DMS53 (cell line): Measurements from ENCODE around the gene GPLD1.
"Not testable (repeated sequence)": the region's sequence is repeated elsewhere in the genome, so short reads cannot be mapped to it uniquely, and the experiment has no call there.

Experiments used
- DNase-seq: peaks from one replicate; lab custom pipeline; 2025; lab: John Stamatoyannopoulos, UW

GPLD1 gene

DNA sequence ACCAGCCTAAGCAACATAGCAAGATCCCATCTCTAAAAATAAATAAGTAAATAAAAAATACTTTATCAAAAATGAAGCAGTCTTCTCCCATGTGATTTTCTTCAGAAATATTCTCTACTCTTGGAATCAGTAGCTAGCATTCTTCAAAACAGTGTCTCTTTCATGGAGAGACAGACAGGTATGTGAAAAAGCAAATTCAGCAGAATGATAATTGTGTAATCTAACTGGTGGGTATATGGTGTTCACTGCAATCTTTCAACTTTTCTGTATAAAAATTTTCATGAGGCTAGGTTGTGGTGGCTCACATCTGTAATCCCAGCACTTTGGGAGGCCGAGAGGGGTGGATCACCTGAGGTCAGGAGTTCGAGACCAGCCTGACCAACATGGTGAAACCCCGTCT lies 78.8 kb downstream of the GPLD1 start:
- no peak for DNase-seq

DNA sequence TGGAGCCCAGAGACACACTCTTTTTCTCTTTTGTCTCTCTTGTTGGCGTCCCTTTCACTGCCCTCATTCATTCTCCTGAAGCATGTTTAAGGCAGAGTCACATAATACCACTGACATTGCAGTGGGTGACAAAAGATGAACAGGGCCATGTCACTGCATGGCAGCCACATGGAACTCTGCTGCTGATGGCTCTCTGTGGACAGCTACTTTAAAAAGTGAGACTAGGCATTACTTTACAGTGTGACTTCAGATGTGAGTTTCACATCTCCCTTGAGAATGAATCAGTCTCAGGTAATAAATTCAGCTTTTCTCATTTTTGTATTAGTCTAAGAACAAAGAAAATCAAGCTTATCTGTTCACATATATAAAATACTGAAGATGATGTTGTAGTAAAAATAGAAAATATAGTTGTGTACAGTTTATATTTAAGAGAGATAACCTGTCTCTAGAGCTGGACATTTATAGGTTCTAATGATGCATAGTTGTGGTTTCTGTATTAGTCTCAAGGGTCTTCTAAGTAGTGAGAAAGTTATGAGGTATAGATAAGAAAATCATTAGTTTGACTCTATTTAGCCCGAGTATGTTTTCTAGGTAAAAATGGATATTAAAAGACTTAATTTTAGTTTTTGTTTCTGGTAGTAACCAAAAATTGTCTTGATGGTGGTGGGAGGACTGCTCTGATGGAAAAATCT lies 80.5 kb downstream of the GPLD1 start:
- DNase-seq = no peak

DNA sequence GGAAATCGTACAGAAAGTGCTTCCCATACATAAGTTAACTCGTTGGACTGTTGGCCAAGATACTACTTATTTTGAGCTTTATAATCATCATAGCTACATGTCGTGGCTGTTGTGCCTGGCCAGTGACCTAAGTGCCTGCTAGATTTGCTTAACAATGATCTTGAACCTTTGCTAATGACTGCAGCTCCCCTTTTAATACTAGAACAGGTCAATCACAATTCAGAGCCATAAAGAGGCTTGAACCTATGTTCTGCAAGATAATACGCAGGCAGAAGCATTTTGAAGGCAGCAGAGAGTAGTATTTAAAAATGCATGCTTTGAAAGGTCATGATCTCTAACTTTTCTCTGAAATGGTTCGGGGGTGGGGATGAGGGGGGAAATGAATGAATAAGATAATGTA lies 84.1 kb downstream of the GPLD1 start:
- no peak for DNase-seq

DNA sequence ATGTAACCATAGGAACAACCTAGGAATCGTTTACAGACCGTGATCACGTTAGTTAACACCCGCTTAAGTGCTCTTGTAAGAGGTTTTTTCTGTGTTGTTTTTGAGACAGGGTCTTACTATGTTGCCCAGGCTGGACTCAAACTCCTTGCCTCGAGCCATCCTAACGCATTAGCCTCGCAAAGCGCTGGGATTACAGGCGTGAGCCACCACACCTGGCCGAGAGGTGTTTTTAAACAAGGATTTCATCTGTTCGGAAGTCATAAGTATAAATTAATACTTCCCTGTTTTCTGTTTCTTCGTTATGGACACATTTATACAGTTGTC lies 85.9 kb downstream of the GPLD1 start:
- no peak for DNase-seq

DNA sequence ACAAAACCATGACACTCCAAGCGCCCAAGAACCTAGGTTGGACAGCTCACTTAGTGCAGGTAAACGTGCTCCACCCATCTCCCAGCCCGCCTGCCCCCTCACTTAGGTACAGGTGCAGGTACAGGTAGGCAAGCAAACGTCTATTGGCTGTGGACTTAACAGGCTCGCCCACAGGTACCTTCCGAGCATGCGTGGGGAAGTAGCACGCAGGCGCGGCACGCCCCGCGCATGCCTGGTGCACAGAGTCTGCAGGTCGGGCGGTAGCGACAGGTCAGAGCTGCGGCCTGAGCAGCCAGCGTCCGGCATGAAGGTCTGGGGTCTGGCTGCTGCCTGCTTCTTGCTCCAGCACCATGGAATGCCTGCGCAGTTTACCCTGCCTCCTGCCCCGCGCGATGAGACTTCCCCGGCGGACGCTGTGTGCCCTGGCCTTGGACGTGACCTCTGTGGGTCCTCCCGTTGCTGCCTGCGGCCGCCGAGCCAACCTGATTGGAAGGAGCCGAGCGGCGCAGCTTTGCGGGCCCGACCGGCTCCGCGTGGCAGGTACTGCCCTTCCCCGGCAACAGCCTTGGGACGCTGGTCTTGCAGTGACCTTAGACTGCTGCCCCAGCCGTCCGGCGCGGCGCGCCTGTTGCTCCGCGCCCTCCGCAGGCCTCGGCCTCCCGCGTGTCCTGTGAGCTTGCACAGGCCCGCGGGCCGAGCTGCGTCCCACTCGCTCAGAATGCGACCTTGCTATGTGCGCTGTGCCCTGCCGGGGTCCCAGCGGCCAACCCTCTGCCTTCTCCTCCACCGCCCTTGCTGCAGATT lies 86.5 kb downstream of the GPLD1 start, which contains the start of gene MRS2:
MRS2 (plus strand) TSS at position 240 of the 804 bp plus-strand sequence; CDS start at position 351, 111 bp downstream.
- peak; percentile 99 for DNase-seq

DNA sequence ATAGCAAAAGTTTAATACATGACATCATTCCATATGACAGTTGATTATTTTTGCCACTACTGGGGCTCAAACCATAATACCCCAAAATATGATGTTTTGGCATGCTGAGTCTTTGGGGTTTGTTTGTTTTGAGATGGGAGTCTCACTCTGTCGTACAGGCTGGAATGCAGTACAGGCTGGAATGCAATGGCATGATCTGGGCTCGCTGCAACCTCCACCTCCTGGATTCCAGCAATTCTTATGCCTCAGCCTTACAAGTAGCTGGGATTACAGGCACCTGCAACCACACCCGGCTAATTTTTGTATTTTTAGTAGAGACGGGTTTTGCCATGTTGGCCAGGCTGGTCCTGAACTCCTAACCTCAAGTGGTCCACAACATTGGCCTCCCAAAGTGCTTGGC lies 87.9 kb downstream of the GPLD1 start:
- no peak for DNase-seq

DNA sequence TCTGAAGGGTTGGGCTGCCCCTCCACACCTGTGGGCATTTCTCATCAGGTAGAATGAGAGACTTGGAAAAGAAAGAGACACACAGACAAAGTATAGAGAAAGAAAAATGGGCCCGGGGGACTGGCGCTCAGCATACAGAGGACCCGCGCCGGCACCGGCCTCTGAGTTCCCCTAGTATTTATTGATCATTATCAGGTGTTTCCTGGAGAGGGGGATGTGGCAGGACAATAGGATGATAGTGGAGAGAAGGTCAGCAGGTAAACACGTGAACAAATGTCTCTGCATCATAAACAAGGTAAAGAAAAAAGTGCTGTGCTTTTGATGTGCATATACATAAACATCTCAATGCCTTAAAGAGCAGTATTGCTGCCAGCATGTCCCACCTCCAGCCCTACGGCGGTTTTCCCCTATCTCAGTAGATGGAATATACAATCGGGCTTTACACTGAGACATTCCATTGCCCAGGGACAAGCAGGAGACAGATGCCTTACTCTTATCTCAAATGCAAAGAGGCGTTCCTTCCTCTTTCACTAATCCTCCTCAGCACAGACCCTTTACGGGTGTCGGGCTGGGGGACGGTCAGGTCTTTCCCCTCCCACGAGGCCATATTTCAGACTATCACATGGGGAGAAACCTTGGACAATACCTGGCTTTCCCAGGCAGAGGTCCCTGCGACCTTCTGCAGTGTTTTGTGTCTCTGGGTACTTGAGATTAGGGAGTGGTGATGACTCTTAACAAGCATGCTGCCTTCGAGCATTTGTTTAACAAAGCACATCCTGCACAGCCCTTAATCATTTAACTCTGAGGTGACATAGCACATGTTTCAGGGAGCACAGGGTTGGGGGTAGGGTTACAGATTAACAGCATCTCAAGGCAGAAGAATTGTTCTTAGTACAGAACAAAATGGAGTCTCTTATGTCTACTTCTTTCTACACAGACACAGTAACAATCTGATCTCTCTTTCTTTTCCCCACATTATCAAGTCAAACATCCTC lies 89.0 kb downstream of the GPLD1 start:
- not testable (repeated sequence) for DNase-seq

DNA sequence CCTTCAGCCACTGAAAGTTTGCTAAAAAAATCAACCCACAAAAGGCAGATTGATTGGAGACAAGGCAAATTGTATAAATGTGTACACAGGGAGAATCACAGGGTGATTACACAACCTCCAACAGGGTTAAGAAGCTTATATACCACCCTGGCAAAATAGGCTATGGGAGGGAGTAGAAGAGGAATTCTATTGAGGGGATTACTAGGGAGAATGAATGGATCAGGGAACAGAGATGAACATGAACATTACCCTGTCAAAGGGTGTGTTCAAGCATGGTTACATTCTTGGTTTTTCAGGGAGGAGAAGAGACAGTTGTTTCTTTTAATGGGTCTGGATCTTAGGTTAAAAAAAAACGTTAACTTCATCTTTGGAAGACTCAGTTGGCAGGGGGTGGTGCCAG lies 91.7 kb downstream of the GPLD1 start:
- DNase-seq = no peak

DNA sequence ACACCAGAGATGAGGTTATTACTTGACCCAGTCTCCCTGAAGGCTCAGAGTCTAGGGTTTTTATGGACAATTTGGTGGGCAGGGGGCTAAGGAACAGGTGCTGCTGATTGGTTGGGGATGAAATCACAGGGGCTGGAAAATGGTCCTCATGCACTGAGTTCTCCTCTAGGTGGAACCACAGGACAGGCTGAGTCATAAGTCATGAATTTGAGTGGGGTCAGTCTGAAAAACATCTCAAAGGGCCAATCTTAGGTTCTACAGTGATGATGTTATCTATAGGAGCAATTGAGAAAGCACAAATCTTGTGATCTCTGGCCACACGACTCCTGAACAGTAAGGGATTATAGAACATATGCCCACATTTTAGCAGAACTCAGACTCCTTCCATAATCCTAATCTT lies 92.6 kb downstream of the GPLD1 start:
- DNase-seq = no peak

DNA sequence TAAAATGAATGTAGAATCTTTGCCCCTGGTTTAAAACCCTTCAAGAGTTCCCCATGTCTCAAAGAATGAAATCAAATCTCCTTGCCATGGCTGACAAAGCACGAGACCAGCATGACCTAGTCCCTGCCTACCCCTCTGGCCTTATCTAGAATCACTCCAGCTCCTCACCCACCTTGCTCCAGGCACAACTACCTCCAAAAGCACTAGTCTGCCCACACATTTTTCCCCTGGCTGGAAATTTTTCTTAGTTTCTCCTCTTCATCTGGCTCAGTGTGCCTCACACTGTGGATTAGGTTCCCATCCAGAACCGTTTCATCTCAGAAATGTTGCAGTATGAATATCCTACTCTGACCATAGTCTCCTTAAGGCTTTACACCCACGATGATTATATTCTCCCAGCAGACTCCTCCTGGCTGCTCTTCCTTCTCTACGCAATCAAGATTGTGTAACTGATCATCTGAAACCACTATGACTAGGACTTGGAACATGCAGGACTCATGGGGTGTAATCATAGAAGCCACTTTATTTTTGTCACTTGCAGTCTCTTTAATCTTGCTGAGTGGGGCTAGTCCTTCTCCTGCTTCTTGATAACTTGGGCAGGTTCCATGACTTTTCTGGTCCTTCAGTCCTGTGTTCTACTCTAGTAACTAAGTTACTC lies 94.5 kb downstream of the GPLD1 start:
- no peak for DNase-seq

DNA sequence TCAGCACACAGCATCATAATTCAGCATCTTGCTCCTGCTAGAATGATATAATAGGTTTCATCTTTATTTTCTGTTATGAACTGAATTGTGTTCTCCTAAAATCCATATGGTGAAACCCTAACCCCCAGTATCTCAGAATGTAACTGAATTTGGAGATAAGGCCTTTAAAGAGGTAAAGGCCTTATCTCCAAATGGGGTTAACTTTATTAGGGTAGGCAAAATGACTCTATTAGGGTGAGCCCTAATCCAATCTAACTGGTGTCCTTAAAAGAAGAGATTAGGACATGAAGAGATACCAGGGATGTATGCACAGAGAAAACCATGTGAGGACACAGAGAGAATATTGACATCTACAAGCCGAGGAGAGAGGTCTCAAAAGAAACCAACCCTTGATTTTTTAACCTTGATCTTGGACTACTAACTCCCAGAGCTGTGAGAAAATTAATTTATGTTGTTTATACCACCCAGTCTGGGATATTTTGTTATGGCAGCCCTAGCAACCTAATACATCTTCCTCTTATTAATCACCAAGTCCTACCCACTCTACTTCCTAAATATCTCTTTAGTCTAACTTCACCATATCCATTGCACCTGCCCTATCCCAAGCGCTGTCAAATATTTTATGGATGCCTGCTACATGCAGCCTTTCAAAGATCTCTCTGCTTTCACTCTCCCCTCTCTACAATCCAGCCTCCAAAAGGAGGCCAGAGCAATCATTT lies 95.2 kb downstream of the GPLD1 start:
- DNase-seq = no peak

DNA sequence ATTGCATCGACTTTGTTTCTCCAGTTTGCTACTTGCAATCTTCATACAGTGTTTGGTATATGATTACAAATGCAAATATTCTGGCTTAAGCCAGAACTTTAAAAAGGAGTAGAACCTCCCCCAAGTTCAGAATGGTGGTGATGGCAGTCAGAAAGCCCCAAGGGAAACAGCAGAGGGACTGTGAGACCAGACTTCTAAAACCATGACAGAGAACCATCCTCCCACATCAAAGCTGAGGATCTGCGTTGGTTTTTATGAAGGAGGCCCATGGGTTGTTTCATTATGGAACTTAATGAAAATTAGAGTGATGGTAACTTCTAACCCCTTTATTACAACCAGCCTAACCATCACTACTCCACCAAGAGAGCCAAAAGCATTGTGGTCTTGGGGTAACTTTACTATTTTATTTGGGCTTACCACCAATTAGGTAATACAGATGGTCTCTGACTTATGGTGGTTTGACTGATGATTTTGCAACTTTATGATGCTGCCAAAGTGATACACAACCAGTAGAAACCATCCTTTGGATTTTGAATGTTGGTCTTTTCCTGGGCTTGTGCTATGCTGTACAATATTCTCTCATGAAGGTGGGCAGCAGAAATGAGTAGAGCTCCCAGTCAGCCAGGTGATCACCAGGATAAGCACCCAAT lies 97.5 kb downstream of the GPLD1 start:
- no peak for DNase-seq

DNA sequence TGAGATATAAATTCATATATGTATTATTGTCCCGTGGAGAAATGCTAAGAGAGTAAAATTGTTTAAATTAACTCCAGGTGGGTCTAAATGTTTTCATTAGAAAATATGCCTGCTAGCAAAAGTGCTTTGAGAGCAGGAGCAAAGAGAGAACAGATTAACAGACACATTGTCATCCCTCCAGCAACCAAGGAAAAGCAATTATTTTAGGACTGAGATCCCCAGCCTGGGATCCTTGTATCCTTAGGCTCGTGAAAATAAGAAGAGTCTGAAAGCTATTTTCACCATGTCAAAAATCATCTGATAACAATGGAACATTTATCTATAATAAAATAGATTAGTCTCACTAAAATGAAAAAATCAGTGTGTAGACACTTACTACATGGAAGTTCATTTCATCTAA lies 98.2 kb downstream of the GPLD1 start:
- DNase-seq = no peak

DNA sequence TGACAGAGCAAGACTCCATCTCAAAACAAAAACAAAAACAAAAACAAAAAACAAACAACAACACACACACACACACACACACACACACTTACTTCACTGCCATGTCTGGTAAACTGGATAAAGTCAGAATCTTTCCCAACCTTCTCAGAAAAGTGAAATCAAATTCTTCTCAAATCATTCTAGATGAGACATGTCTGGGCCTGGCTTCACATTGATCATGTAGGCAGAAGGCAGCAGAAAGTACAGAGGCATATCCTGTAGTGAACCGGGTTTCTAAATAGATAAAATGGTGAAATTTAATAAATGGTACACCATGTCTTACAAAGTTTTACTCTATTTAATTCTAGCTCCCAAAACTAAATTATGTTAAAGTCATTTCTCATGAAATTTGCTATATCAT lies 101.6 kb downstream of the GPLD1 start:
- DNase-seq = no peak

DNA sequence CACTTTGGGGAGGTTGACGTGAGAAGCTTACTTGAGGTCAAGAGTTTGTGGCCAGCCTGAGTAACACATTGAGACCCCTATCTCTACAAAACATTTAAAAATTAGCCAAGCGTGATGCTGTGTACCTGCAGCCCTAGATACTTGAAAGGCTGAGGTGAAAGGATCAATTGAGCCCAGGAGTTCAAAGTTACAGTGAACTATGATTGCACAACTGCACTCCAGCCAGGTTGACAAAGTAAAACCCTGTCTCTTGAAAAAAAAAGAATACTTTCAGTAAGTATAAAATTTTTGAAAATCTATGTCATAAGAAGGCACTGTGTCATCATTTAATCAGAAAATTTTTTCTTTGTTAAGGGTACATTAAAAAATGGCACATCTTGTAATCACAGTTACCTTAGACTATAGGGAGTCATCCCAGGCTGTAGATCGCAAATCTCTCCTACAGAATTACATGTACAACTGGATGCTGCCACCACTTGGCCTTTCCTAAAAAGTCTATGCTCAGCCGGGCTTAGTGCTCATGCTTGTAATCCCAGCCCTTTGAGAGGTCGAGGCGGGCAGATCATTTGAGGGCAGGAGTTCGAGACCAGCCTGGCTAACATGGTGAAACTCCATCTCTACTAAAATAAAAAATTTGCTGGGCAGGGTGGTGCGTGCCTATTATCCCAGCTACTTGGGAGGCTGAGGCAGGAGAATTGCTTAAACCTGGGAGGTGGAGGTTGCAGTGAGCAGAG lies 103.7 kb downstream of the GPLD1 start:
- no peak for DNase-seq

DNA sequence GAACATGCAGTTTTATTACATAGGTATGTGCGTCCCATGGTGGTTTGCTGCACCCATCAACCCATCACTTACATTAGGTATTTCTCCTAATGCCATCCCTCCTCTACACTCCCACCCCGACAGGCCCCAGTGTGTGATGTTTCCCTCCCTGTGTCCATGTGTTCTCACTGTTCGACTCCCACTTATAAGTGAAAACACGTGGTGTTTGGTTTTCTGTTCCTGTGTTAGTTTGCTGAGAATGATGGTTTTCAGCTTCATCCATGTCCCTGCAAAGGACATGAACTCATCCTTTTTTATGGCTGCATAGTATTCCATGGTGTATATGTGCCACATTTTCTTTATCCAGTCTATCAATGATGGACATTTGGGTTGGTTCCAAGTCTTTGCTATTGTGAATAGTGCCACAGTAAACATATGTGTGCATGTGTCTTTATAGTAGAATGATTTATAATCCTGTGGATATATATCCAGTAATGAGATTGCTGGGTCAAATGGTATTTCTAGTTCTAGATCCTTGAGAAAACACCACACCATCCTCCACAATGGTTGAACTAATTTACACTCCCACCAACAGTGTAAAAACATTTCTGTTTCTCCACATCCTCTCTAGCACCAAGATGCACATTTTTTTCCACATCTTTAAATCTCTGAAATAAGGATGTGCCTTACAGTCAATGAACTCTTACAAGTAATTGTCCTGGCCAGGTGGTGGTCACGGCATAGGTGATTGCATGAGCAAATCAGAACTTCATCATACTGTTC lies 104.8 kb downstream of the GPLD1 start:
- not testable (repeated sequence) for DNase-seq

DNA sequence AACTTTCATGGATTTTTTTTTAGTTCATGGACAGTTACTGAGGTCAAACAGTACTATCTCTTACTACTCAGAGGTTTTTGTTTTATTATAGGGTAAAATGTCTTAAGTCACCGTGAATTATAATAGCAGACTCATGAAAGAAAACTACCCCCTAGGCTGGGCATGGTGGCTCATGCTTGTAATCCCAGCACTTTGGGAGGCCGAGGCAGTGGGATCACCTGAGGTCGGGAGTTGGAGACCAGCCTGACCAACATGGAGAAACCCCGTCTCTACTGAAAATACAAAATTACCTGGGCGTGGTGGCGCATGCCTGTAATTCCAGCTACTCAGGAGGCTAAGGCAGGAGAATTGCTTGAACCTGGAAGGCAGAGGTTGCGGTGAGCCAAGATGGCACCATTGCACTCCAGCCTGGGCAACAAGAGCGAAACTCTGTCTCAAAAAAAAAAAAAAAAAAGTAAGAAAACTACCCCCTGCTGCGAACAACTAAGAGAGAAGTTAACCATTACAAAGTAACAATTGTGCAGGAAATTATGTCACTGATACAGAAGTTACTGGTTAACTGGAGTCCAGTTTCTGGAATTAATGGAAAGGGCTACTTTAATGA lies 106.4 kb downstream of the GPLD1 start:
- DNase-seq = peak; percentile 6

DNA sequence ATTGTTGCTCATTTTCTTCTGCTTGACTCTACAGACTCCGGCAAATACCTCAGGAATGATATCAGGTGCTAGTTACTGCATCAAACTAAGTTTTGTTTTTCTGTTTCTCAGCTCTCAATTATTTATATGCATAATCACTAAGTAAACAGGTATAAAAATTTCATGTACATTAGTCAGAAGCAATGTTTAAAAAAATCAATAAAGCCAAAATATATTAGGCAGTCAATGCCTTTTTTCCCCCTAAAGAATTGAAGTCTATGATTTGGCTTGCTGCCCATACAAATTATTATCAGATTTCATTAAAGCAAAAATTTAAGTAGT lies 107.2 kb downstream of the GPLD1 start:
- no peak for DNase-seq
